Measurements from ENCODE around the gene GINS2.

Gene GINS2

DNA sequence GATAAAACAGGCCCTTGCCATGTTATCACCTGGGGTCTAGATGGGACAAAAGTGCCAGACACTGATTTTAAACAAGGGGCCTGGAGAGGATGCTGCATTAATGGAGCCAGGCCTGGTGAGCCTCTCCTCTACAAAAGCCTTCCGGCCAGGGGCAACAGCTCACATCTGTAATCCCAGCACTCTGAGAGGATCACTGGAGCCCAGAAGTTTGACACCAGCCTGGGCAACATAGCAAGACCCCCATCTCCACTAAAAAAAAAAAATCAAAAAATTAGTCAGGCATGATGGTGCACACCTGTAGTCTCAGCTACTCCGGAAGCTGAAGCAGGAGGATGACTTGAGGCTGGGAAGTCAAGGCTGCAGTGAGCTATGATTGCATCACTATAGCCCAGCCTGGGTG, 3.5 kb downstream of the GINS2 start:
- H3K27ac ChIP-seq, result no peak overlapping the region
- H3K4me3 ChIP-seq, result no peak overlapping the region
- DNase-seq (ENCODE audit: low spot score), result no peak
- TF ChIP-seq, protein P1, sequence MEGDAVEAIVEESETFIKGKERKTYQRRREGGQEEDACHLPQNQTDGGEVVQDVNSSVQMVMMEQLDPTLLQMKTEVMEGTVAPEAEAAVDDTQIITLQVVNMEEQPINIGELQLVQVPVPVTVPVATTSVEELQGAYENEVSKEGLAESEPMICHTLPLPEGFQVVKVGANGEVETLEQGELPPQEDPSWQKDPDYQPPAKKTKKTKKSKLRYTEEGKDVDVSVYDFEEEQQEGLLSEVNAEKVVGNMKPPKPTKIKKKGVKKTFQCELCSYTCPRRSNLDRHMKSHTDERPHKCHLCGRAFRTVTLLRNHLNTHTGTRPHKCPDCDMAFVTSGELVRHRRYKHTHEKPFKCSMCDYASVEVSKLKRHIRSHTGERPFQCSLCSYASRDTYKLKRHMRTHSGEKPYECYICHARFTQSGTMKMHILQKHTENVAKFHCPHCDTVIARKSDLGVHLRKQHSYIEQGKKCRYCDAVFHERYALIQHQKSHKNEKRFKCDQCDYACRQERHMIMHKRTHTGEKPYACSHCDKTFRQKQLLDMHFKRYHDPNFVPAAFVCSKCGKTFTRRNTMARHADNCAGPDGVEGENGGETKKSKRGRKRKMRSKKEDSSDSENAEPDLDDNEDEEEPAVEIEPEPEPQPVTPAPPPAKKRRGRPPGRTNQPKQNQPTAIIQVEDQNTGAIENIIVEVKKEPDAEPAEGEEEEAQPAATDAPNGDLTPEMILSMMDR (IDR thresholded peaks at IDR 0.05), result no peak

DNA sequence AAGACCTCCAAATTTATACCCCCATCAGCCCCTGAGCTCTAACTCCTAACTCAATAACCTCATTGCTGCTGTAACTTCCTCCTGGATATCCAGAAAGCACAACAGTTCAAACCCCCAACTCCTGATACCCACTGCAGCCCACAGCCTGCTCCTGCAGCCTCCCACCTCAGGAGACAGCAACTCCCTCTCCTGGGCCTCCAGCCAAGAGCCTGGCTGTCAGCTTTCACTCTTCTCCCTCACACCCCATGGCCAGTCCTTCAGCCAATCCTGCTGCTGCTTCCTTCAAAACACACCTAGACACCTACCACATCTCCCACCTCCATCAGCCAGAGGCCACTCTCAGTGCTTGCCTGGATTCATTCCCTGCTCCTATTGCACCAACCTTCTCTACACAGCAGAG, 5.4 kb downstream of the GINS2 start:
- Histone ChIP-seq H3K27ac (no peak overlapping the region), H3K4me3 (no peak overlapping the region)
- TF ChIP-seq, protein P1 (IDR thresholded peaks at IDR 0.05), result no peak
- no peak for DNase-seq (ENCODE audit: low spot score)

DNA sequence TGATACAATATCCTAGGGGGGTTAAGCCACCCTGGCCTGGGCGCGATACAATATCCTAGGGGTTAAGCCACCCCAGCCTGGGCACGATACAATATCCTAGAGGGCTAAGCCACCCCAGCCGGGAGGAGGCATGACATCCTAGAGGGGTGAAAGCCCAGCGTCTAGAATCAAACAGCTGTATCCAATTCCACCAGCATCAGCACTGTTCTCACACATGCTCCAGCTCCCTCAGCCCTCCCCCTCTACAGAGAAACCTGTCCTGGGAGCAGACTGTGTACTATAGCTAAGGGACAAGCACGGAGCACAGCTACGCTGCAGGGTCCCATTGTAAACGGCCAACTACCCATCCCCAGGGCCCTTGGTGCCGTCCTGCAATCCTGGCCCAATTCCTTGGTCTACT, 6.2 kb downstream of the GINS2 start:
- TF ChIP-seq, protein P1 (IDR thresholded peaks at IDR 0.05), result no peak
- H3K27ac ChIP-seq, result no peak overlapping the region
- no peak overlapping the region for H3K4me3 ChIP-seq
- no peak for DNase-seq (ENCODE audit: low spot score)

DNA sequence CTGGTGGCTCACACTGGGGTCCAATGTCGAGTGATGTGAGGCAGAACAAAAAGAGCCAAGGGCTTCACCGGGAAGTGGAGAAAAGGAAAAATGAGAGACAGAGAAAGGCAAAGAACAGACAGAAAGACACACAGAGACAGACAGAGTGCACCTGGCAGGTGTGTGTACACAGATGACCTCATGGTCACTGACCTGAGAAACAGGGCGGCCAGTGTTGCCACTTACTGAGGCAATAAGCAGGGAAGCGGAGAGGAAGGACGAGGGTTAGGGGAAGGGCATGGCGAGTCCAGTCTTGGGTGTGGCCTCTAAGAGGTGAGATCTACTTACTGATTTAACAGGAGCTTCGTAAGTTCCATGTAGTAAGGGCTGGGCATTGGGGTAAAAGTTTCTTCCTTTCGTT, 7.5 kb downstream of the GINS2 start:
- DNase-seq (ENCODE audit: low spot score), result no peak
- TF ChIP-seq, protein P1 (IDR thresholded peaks at IDR 0.05), result no peak

DNA sequence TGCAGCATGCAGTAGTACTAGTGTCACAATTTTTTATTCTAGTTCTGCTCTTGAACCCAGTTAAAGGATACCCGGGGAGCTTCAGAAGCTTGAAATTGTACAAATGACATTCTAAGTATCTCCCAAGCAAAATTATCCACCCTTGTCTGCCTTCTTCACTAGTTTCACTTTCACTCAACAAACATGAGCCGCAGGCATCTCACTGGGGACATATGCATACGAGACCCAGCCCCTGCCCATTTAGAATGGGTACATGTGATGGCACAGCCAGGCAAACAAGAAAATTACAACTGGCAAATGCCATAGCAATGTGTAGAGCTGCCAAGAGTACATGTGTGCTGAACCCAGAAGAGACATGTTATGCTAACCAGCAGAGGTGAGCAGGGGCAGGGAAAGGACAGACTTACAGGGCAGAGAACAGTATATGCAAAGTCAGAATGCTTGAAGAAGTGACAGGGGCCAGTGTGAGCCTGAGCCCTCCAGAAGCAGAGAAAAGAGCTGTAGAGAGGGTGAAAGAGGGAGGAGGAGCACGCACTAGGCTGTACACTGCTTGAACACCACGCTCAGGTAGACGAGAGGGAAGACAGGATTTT, 8.3 kb downstream of the GINS2 start:
- Histone ChIP-seq H3K4me3 (no peak overlapping the region), H3K27ac (no peak overlapping the region)
- no peak for DNase-seq (ENCODE audit: low spot score)
- TF ChIP-seq, protein P1 (IDR thresholded peaks at IDR 0.05), result no peak

More for the DNA sequence above, 7.5 kb downstream of the GINS2 start:
- no peak overlapping the region for H3K4me3 ChIP-seq
- no peak overlapping the region for H3K27ac ChIP-seq

DNA sequence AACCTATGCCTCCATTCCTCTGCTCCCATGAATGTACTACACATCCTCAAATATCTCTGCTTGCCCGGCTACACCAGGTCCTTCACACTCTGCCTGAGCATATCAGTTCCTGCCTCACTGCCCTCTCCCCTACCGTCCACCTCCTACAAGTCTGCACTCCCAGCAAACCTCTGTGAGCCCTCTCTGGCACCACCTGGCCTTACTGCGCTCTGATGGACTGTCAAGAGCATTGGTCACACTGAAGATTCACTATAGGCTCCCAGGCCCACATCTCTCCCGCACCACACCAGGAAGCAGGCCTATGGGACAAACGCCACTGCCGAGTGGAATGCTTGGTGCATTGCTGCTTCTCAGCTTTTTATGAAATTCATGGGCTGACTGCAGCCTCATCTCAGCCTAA, 8.9 kb downstream of the GINS2 start:
- Histone ChIP-seq H3K27ac (no peak overlapping the region), H3K4me3 (no peak overlapping the region)
- DNase-seq (ENCODE audit: low spot score), result no peak
- TF ChIP-seq, protein P1 (IDR thresholded peaks at IDR 0.05), result no peak

DNA sequence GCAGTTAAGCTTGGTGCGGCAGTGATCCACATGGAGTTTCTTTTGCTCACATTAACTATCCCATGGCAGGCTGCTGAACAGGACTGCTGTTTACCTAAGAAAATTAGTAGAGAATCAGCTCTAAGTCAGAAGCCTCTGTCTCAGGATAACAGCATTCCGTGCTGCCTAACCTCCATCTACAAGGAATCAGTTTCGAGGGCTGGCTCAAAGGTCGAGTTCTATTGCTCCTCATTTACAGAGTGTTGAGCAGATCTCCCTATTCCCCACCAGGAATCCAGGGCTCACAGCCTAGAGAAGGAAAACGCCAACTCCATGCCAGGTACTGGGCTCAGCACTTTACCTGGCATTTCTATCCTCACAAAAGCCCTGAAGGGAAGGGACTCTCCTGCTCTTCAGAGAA, 9.9 kb downstream of the GINS2 start:
- TF ChIP-seq, protein P1 (IDR thresholded peaks at IDR 0.05), result no peak
- no peak for DNase-seq (ENCODE audit: low spot score)
- H3K27ac ChIP-seq, result no peak overlapping the region

More for the DNA sequence above, 9.9 kb downstream of the GINS2 start:
- no peak overlapping the region for H3K4me3 ChIP-seq
